HFF-Myc (cell line): Measurements from ENCODE around the gene PKP1.

Experiments
- DNase-seq: peaks from one replicate; pipeline ENCODE4 v3.0.0-alpha.2; 2011; ENCODE audit warnings: low read depth; ENCODE audit errors: extremely low read depth
- H3K4me3 ChIP-seq: replicated peaks from 2 replicates; pipeline ENCODE4 v1.5.1; 2011; ENCODE audit warnings: low read depth, mild to moderate bottlenecking, control low read depth, low read length
- CTCF ChIP-seq: IDR thresholded peaks from 2 replicates; pipeline ENCODE4 v1.5.1; 2012; ENCODE audit warnings: mild to moderate bottlenecking, low read depth, low read length, control low read depth; ENCODE audit errors: missing control alignments

The PKP1 gene

DNA sequence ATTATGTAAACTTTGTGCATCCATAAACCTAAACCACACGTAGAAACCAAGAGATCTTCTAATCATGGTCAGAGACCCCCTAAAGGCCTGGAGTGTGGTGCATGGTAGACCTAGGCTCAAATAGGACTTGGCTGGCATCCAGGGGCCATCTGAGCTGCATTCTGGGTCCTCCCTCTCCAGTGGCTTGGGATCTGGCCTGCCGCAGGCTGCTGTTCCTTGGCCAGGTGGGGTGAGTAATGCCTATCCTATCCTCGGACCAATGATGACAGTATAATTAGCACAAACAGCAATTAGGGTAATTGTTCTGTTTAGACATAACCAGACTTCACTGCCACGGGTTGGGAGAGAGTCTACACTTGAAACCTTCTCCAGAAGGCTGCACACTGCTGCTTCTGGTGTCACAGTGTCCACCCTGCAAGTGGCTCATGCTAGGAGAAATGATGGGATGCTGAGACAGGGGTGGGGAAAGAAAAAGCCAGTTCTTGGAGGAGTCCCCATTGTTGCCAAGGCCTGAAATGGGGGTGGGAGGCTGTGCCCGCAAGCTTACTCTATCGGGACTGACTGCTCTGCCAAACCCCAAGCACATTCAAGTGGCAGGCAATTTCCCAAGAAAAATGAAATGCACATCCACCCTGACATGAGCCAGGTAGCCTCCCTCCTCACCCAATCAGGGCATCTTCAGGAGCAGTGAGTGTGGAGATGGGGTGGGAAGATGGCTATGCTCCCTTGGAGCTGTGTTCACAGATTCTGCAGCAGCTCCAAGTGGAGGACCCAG lies 12.5 kb upstream of the PKP1 start:
- TF ChIP-seq CTCF: no peak
- no peak overlapping the region for H3K4me3 ChIP-seq
- DNase-seq: no peak

DNA sequence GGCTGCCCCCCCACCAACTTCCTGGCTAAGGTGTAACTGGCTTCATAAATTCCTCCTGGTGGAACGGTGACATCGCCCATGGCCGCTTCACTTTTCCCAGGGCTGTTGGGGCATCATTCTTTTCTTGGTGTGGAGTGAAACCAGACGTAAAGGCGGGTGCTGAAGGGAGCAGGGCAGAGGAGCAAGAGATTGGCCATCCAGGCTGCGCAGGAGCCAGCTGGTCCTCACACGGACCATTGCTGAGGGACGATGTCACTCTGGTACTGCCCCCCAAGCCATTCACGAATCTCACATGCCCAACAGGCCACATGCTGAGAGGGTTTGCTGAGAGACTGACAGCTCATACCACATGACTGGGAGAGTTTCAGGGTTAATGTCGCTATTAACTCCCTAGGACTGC lies 10.5 kb upstream of the PKP1 start:
- no peak for DNase-seq
- H3K4me3 ChIP-seq: no peak overlapping the region
- no peak for TF ChIP-seq CTCF

DNA sequence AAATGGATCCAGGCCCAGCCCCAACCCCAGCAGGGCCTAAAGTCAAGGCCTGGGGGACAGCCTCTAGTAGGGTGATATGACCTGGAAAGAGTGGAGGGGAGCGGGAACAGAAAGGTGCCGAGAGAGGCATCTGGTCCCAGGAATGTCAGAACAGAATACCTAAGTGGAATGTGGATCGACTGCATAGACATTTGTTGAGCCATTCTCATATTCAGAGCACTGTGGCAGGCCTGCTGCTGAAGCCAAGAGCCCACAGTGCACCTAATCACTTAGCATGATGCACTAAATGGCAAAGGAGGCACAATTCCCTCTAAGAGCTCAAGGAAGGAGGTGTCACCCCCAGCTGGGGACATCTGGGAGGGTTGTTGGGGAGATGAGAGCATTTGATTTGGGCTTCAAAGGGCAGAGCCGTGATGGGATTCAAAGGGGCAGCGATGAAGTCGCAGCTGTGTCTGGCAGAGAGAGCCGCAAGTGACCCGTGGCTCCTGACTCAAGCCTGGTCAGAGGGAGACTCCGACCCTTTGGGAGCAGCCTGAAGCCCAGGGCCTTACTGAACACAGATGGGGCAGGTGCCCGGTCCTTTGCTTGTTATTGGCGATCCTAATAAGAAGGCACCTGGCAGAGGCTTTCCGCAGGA lies 8.6 kb upstream of the PKP1 start:
- TF ChIP-seq CTCF: no peak
- no peak overlapping the region for H3K4me3 ChIP-seq
- no peak for DNase-seq

- DNase-seq: no peak
- no peak overlapping the region for H3K4me3 ChIP-seq
Measured at GRCh38 chr1:201275253-201275666, 8.0 kb upstream of the PKP1 start.

GRCh38 chr1:201276891-201277290 lies 6.4 kb upstream of the PKP1 start:
- no peak for TF ChIP-seq CTCF
- H3K4me3 ChIP-seq: no peak overlapping the region
- DNase-seq: no peak

More at GRCh38 chr1:201275253-201275666, 8.0 kb upstream of the PKP1 start:
- no peak for TF ChIP-seq CTCF

DNA sequence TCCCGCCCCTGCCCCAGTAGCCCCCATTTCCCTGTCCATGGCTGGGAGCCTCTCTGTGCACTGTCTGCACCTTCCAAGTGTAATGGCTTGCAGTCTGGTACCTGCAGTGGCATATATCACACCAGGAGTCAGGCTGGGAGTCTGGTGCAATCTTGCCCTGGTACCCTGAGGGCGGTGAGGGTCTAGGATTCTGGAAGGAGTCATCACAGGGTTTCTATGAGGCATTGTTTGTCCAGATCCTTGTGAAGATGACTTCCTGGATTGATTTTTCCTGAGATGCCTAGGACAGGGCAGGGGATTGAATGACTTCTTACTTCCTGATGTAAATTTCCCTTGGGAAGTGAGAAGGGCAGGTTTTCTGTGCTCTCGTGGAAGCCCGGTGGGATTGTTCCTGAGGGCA lies 5.9 kb upstream of the PKP1 start:
- TF ChIP-seq CTCF: no peak
- no peak for DNase-seq
- no peak overlapping the region for H3K4me3 ChIP-seq
